SU-DHL-6 (cell line): ENCODE measurements around the gene PHF21B.

Experiments
- H2AFZ ChIP-seq: fragments of 200-600 bp; sonication (generic); 2 replicates; pipeline ENCODE4 v1.6.1; 2014; ENCODE audit warnings: low read depth, mild to moderate bottlenecking, moderate library complexity, mixed read lengths, antibody characterized with exemption, low read length; ENCODE audit not compliant: severe bottlenecking
- H3F3A ChIP-seq: fragments of 200-600 bp; shearing (Covaris generic); 2 replicates; pipeline ENCODE4 v1.6.0; 2016; ENCODE audit warnings: antibody characterized with exemption, mild to moderate bottlenecking; ENCODE audit not compliant: insufficient read depth
- H3K27ac ChIP-seq: fragments of 200-600 bp; sonication (generic); 2 replicates; pipeline ENCODE4 v1.5.1; 2016; ENCODE audit warnings: low read depth, mild to moderate bottlenecking, low read length, moderate library complexity, mixed read lengths
- H3K27me3 ChIP-seq: fragments of 200-600 bp; sonication (generic), shearing (Covaris generic); 2 replicates; pipeline ENCODE4 v1.6.0; 2014; ENCODE audit warnings: mild to moderate bottlenecking, low read length
- H3K36me3 ChIP-seq: fragments of 200-600 bp; sonication (generic); 2 replicates; pipeline ENCODE4 v1.6.1; 2014; ENCODE audit warnings: mild to moderate bottlenecking, low read length, mixed read lengths
- H3K4me2 ChIP-seq: fragments of 300-600, 200-600 bp; shearing (Covaris generic), sonication (generic); 2 replicates; pipeline ENCODE4 v1.6.0; 2014; ENCODE audit warnings: low read length, low read depth, mild to moderate bottlenecking; ENCODE audit not compliant: poor library complexity, severe bottlenecking
- H3K4me3 ChIP-seq: fragments of 200-600 bp; sonication (generic); 2 replicates; pipeline ENCODE4 v1.5.1; 2014; ENCODE audit warnings: antibody characterized with exemption, low read length, mild to moderate bottlenecking, mixed read lengths; ENCODE audit not compliant: insufficient read depth, poor library complexity, severe bottlenecking
- H3K79me2 ChIP-seq: fragments of 200-600 bp; sonication (generic); 2 replicates; pipeline ENCODE4 v1.6.1; 2014; ENCODE audit warnings: mild to moderate bottlenecking, low read length, moderate library complexity; ENCODE audit not compliant: insufficient read depth
- H3K9ac ChIP-seq: fragments of 200-600 bp; sonication (generic); 2 replicates; pipeline ENCODE4 v1.7.0; 2014; ENCODE audit warnings: mild to moderate bottlenecking, low read length
- H3K9me2 ChIP-seq: fragments of 200-600 bp; sonication (generic); replicated peaks from 2 replicates; pipeline ENCODE4 v1.6.1; 2014; ENCODE audit warnings: low read length; ENCODE audit not compliant: insufficient read depth
- H3K9me3 ChIP-seq: fragments of 200-600 bp; sonication (generic); 2 replicates; pipeline ENCODE4 v1.6.1; 2014; ENCODE audit warnings: low read length, mixed read lengths; ENCODE audit not compliant: insufficient read depth
- H4K20me1 ChIP-seq: fragments of 200-600 bp; sonication (generic); 2 replicates; pipeline ENCODE4 v1.6.1; 2014; ENCODE audit warnings: low read depth, mild to moderate bottlenecking, antibody characterized with exemption, low read length, moderate library complexity, mixed read lengths
- EZH2phosphoT487 ChIP-seq: fragments of 200-600 bp; sonication (generic), shearing (Covaris generic); conservative IDR thresholded peaks from 2 replicates; pipeline ENCODE4 v1.6.1; 2018; ENCODE audit warnings: mild to moderate bottlenecking, antibody characterized with exemption, low read length, moderate library complexity, mixed read lengths
- TF ChIP-seq, protein P1 (sequence below): fragments of 200-600 bp; sonication (generic); IDR thresholded peaks from one replicate; pipeline ENCODE4 v1.5.1; 2017; ENCODE audit warnings: antibody characterized with exemption, mild to moderate bottlenecking, low read length, moderate library complexity; ENCODE audit not compliant: insufficient read depth, poor library complexity, severe bottlenecking

The PHF21B gene

DNA sequence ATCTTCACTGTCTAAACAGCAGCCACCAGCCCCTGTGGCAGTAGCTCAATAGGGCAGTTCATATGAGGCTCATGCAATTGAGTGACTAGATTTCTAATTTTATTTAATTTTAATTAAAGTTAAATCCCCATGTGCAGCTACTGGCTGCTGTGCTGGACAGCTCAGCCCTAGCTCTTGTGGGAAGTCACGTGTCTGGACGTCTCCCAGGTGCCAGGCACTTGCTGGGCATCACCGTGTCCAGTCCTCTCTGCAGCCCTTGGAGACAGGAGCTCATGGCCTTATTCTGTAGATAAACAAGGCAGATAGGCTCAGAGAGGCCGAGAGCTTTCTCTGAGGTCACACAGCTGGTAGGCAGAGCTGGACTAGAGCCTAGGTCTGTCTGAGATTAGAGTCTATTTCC, 162.4 kb downstream of the PHF21B start:
- TF ChIP-seq, protein P1, sequence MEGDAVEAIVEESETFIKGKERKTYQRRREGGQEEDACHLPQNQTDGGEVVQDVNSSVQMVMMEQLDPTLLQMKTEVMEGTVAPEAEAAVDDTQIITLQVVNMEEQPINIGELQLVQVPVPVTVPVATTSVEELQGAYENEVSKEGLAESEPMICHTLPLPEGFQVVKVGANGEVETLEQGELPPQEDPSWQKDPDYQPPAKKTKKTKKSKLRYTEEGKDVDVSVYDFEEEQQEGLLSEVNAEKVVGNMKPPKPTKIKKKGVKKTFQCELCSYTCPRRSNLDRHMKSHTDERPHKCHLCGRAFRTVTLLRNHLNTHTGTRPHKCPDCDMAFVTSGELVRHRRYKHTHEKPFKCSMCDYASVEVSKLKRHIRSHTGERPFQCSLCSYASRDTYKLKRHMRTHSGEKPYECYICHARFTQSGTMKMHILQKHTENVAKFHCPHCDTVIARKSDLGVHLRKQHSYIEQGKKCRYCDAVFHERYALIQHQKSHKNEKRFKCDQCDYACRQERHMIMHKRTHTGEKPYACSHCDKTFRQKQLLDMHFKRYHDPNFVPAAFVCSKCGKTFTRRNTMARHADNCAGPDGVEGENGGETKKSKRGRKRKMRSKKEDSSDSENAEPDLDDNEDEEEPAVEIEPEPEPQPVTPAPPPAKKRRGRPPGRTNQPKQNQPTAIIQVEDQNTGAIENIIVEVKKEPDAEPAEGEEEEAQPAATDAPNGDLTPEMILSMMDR, result no peak
- no peak for TF ChIP-seq EZH2phosphoT487
- H3K27me3 ChIP-seq, result no peaks in the 10 kb centered on the region
- no peak overlapping the region for H3K9ac ChIP-seq
- H3K79me2 ChIP-seq, result no peaks in the 10 kb centered on the region
- no peak overlapping the region for H3K4me3 ChIP-seq
- no peaks in the 10 kb centered on the region for H3F3A ChIP-seq
- no peak overlapping the region for H3K27ac ChIP-seq
- H2AFZ ChIP-seq, result no peak overlapping the region
- no peaks in the 10 kb centered on the region for H4K20me1 ChIP-seq
- H3K9me3 ChIP-seq, result no peaks in the 10 kb centered on the region
- H3K36me3 ChIP-seq, result no peaks in the 10 kb centered on the region
- no peaks in the 10 kb centered on the region for H3K9me2 ChIP-seq
- no peak overlapping the region for H3K4me2 ChIP-seq

DNA sequence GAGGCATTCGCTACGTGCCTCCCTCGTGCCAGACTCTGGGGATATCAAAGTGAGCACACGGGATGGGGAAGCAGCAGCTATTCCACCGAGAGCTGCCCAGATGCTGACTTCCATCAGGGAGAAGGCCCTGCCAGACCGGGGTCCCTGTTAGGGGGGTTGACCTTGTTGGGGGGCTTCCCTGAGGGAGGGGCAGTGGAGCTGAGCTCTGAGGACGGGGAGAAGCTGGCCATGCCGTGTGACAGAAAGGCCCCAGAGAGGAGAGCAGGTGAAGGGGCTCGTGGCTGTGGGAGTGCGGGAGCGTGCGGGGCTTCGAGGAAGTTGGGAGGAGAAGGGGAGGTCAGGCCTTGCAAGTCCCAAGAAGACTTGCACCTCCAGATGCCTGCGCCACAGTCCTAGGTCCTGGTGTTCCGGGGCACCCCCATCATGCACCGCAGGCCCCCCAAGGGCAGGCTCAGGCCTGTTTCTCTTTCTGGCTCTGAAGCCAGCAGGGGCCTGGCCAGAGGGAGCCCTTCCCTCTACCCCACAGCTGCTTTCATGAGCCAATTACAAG, 163.0 kb downstream of the PHF21B start:
- TF ChIP-seq, protein P1, result no peak
- TF ChIP-seq EZH2phosphoT487, result no peak
- Histone ChIP-seq H3K36me3 (no peaks in the 10 kb centered on the region), H3F3A (no peaks in the 10 kb centered on the region), H3K27ac (no peak overlapping the region), H4K20me1 (no peaks in the 10 kb centered on the region), H3K79me2 (no peaks in the 10 kb centered on the region), H3K9me2 (no peaks in the 10 kb centered on the region), H3K4me2 (no peak overlapping the region), H2AFZ (no peak overlapping the region), H3K4me3 (no peak overlapping the region), H3K9ac (no peak overlapping the region), H3K9me3 (no peaks in the 10 kb centered on the region), H3K27me3 (no peaks in the 10 kb centered on the region)

DNA sequence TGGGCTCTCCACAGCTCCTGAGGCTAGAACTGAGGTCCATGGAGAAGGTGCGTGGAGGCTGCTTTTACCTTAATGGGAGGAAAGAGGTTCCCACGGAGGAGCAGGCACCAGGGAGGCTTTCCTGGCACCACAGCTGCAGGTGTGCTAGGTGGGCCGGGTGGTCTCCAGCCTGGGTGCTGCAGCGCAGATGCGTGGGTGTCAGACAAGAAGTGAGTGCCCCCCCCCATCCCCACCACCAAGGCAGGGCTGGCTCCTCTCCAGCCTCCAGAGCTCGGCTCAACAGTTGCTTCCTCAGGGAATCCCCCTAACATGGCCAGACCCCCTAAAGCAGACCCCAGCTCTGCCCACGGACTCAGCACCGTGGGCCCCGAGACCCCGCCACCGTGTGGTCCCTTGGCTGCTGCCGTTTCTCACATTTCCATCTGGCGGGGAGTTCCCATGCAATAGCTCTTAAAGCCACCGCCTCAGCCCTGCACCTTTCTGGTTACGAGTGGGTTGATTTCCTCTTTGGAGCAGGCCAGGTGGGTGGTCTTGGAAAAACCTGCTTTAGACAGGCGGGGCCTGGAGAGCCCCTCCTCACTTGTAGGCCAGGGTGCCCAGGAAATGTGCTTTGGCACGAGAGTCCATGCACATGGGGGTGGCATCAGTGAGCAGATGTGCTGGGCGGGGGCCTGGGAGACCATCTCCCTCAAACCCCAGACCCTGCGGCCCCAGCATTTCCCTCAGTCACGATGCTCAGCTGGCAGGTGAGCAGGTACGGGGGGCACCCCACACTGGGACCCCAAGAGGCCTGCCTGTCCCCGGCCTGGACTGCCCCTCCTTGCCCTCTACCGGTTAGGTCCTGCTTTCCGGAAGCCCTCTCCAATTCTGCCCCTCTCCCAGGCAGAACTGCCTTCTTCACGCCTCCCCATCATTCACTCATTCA, 163.7 kb downstream of the PHF21B start:
- H3K36me3 ChIP-seq, result no peaks in the 10 kb centered on the region

More for the DNA sequence above, 163.7 kb downstream of the PHF21B start:
- Histone ChIP-seq H3K9me2 (no peaks in the 10 kb centered on the region), H3K4me2 (no peak overlapping the region), H3K4me3 (no peak overlapping the region), H3K9ac (no peak overlapping the region), H2AFZ (no peak overlapping the region), H3K27me3 (no peaks in the 10 kb centered on the region), H3K79me2 (no peaks in the 10 kb centered on the region), H4K20me1 (no peaks in the 10 kb centered on the region), H3K9me3 (no peaks in the 10 kb centered on the region), H3F3A (no peaks in the 10 kb centered on the region), H3K27ac (no peak overlapping the region)
- TF ChIP-seq EZH2phosphoT487, result no peak
- TF ChIP-seq, protein P1, result no peak
